NOMO-1 treated with dmso at 0.1 percent for 144 hours (cell line): ENCODE measurements around the gene PEF1.

Source experiments
- DNase-seq: peaks from one replicate; lab custom pipeline; 2025; ENCODE audit not compliant: unreplicated experiment; lab: John Stamatoyannopoulos, UW

The PEF1 gene

GRCh38 chr1:31671561-31672201, 27.0 kb upstream of the PEF1 start:
- DNase-seq = no peak

- DNase-seq = no peak
These were observed 26.5 kb upstream of the PEF1 start for GRCh38 chr1:31671147-31671546.

GRCh38 chr1:31670593-31670964, 25.9 kb upstream of the PEF1 start:
- no peak for DNase-seq

- DNase-seq = peak; percentile 25
These were observed 25.3 kb upstream of the PEF1 start for GRCh38 chr1:31669786-31670592.

- no peak for DNase-seq
These were observed 24.7 kb upstream of the PEF1 start for GRCh38 chr1:31669433-31669785.

DNA sequence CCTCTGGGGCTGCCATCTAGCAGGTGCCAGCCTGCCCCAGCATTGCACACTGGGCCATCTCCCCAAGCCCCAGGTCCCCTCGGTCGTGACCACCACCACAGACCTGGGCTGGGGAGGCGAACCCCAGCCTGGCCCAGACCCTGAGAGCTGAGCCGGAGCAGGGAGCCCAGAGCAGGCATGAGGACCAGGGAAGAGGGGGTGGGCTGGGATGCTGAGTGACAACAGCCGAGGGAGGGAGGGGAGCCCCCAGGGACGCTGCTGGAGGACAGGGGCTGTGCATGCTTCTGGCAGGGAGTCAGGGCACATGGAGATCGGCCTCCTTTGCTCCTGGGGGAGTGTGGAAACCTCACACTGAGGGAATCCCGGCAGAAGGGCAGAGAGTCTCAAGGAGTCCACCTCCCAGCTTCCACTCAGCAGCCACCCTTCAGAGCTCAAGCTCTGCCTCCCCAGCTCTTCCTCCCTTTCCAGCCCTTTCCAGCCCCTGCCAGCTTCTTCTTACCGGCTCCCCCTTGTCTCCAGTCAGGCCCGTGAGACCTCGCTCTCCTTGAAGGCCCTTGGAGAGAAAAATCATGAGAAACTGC, 23.7 kb upstream of the PEF1 start:
- no peak for DNase-seq

DNA sequence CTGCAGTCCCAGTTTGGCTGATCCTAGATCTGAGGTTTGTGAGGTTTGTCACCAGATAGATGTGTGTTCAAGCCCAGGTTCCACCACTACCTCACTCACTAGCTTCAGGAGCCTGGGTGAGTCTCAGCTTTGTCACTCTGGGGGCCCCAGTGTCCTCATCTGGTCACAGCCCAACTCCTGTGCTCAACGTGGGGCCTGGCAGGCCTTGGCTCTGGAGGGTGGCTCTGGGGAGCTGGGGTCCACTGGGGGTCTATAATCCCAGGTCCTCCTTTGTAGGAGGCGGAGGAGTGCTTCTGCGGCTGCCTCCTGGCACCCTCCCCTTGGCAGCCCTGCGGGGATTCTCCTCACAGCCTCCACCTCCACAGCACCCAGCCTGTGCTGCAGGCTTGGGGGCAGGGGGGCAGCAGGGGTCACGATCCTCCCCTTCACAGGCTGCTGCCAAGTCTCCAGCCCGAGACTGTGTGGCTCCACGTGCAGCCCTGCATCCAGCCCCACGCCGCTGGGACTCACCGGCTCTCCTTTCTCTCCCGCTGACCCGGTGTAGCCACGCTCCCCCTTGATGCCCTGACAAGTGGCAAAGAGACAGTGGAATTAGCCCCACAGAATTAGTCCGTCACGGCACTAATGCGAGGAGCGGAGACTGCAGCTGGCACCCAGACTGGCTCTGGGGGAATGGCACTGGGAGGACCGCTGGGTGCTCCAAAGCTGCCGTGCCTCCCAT, 22.5 kb upstream of the PEF1 start:
- no peak for DNase-seq

DNA sequence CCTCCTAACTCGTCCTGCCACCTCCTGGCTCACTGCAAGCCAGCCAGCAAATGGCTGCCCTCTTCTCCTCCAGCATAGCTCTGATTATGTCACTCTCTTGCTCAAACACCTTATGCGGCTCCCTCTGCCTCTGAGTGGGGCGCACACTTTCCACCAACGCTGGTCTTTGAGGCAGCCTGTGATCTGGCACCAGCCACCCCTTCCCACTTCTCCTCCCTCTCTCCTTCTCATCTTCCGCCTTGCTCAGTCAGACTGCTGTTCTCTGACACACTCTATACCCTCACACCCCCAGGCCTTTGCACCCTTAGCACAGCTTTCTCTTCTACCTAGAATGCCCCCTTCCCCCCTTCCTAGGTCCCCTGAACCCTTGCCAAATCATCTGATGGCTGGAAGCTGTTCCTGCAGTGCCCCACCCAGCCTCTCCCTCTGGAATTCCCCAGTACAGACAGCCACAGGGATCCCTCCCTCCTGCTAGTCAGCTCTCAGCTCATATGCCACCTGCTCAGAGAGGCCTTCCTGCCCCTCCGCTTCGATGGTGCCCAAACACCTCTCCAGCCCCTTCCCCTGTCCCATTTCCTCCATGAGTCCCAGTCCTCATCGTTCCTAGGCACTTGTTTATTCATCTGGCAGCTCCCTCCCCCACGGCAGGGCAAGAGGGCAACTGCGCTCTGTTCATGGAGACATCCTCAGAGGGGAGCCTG, 21.7 kb upstream of the PEF1 start:
- no peak for DNase-seq

DNA sequence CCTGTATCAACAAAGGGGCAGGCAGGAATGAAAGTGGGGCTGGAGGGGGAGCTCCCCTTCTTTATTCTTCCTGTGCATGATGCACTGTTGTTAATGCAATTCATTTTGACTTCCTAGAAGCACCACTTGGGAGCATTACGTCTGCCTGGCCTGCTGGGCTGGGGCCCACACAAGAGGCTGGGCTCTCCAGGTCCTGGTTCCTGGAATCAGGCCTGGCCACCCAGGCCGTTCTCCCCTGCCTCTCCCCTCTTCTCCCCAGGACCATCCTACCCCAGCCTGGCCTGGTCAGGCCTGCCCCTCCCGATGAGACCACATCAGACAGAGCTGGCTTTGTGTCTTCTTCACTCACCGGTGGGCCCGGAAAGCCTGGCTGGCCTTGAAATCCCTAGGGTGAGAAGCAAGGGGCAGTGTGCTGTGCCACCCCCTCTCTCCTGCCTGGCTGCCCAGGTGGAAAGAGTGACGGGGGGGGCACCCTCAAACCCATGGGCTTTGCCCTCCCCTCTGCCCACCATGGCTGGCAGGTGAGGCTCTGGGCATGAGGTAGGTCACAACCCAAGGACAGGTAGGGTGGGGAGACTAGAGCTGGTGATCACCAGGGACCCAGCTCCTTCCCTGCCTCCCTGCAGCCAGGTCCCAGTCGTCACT, 20.7 kb upstream of the PEF1 start:
- no peak for DNase-seq

- DNase-seq = no peak
These were observed 19.9 kb upstream of the PEF1 start for GRCh38 chr1:31664528-31664927.

GRCh38 chr1:31663622-31664452, 19.2 kb upstream of the PEF1 start:
- DNase-seq = peak; percentile 1

DNA sequence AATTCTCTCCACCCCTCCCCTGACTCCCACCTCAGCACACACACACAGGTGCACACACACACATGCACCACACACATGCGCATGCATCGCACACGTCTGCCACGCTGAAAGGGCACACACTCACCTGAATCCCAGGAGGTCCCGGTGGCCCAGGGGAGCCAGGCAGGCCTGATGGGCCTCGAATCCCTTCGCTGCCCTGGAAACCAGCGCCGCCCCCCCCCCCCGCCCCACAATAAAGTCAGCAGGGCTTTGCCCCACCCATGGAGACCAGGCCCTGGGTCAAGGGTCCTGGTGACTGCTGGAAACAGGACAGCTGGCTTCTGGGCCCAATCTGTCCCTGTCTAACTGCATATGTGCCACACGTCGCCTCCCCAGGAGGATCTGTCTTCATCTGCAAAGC, 17.8 kb upstream of the PEF1 start:
- DNase-seq = no peak

DNA sequence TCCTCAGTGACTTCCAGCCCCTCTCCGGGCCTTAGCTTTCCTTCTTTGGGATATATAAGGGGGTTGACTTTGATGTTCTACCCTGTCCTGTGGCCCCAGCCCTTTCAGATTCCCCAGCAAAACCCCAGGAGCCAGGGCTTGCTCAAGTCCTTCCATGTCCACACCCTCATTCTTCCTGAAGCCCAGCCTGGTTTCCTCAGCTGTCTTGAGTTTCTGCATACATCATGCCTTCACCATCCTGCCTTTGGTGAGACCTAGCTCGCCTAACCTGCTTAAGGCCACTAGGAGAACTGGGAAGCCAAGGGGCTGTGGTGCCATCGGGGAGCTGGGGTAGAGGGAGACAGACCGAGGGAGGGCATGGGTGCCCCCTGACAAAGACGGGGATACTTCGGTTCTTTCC, 17.2 kb upstream of the PEF1 start:
- no peak for DNase-seq

DNA sequence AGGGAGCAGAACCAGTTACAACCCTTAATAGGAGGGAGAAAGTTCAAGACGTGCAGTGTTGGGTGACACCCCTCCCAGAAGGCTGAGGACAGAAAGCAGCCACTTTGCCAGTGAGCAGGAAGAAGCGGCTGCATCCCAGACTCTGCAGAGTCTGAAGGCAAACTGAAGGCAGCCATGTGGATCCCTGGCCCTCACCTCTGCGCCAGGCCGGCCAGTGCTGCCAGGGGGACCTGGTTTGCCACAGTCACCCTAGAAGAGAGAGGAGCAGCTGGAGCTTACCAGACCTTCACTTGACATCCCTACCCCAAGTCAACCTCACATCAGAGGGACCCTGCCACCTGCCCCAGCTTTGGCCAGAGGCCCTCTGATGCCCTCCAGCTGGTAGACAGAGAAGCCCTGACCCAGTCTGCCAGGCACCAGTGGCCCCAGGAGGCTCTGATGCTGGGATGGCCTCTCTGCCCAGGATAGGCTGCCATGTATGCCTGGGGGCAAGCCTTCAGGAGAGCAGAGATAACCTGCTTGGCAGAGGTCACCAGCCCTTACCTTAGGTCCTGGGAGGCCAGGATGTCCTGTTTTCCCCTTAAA, 16.3 kb upstream of the PEF1 start:
- DNase-seq = no peak

GRCh38 chr1:31659889-31660288, 15.2 kb upstream of the PEF1 start:
- DNase-seq = no peak

DNA sequence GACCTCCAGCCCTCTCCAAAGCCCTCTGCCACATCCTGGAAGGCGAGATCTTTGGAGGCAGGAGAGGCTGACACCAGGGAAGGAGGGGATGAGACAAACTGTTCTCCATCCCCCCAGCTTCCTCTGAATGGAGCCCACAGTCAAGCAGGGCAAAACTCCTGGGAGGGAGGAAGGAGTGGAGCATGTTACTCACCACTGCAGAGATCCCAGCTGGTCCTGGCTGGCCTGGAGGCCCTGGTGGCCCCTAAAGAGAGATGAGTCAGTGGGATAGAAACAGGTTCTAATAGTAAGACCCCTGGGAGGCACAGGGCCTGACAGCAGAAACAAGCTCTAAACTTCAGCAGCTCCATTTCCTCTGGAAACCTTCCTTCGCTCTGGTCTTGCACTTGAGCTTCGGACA, 14.0 kb upstream of the PEF1 start:
- DNase-seq = no peak

- no peak for DNase-seq
These were observed 13.4 kb upstream of the PEF1 start for GRCh38 chr1:31657972-31658510.

- DNase-seq = no peak
These were observed 12.5 kb upstream of the PEF1 start for GRCh38 chr1:31657020-31657804.
